Measurements from ENCODE around the gene NHSL1. TPM values are rescaled to one million over a fixed set of nuclear protein-coding genes. Genes with fewer than 3 reads are reported as not detected.
A peak's percentile ranks its signal among the peaks of the same experiment; 100 is the strongest.

Gene NHSL1
- total and polyA plus RNA-seq, 11 donors = 13.9 to 103 (median 46.1) TPM

DNA sequence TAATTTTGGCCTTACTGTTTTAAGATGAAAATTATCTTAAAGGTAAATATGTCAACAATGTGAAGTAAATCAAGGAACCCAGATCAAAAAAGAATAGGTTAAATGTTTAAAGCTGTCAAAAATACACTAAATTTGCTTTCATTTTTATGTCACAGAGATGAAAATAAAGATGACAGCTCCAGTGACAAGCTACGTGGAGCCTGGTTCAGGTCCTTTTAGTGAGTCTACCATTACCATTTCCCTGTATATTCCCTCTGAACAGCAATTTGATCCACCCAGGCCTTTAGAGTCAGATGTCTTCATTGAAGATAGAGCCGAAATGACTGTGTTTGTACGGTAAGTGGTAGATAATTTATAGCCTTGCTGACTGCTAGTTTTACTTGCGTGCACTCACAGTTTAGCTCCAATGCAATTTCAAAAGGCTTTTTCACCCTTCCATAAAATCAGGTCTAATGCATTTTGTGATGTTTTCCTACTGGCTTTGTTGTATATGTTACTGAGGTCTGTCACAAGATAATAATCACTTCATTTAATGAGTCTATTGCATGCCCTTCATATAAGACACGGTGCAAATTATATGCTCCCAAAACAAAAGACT lies 93.4 kb downstream of the NHSL1 start:
- no peak for ATAC-seq
- no peak for TF ChIP-seq POLR2A (IDR thresholded peaks at IDR 0.05)
- TF ChIP-seq, protein P1, sequence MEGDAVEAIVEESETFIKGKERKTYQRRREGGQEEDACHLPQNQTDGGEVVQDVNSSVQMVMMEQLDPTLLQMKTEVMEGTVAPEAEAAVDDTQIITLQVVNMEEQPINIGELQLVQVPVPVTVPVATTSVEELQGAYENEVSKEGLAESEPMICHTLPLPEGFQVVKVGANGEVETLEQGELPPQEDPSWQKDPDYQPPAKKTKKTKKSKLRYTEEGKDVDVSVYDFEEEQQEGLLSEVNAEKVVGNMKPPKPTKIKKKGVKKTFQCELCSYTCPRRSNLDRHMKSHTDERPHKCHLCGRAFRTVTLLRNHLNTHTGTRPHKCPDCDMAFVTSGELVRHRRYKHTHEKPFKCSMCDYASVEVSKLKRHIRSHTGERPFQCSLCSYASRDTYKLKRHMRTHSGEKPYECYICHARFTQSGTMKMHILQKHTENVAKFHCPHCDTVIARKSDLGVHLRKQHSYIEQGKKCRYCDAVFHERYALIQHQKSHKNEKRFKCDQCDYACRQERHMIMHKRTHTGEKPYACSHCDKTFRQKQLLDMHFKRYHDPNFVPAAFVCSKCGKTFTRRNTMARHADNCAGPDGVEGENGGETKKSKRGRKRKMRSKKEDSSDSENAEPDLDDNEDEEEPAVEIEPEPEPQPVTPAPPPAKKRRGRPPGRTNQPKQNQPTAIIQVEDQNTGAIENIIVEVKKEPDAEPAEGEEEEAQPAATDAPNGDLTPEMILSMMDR (IDR thresholded peaks at IDR 0.05) = no peak
- peaks cover 0 to 57% (median 50%) of the 10 kb centered on the region in 9 donors for H3K36me3 ChIP-seq
- WGBS, 4 donors = 85 to 92% (median 86%) methylated on average over 5 of the region's 5 CpGs
- intact Hi-C loops (cut with DNase I) = loop anchor here in 7 of 10 donors (2.0 to 10.0 kb wide), 4 partner anchors 99 to 291 kb away; no protein-coding TSS in a partner anchor
- no peak overlapping the region for H3K4me3 ChIP-seq
- DNase-seq = no peak
- H3K9me3 ChIP-seq = no peaks in the 10 kb centered on the region
- H3K27ac ChIP-seq = peak overlapping the region in 4 of 12 donors; percentile 85 to 98 (median 97)
- H3K4me1 ChIP-seq = peaks cover 0 to 35% (median 11%) of the 10 kb centered on the region in 12 donors
- no peaks in the 10 kb centered on the region for H3K27me3 ChIP-seq

DNA sequence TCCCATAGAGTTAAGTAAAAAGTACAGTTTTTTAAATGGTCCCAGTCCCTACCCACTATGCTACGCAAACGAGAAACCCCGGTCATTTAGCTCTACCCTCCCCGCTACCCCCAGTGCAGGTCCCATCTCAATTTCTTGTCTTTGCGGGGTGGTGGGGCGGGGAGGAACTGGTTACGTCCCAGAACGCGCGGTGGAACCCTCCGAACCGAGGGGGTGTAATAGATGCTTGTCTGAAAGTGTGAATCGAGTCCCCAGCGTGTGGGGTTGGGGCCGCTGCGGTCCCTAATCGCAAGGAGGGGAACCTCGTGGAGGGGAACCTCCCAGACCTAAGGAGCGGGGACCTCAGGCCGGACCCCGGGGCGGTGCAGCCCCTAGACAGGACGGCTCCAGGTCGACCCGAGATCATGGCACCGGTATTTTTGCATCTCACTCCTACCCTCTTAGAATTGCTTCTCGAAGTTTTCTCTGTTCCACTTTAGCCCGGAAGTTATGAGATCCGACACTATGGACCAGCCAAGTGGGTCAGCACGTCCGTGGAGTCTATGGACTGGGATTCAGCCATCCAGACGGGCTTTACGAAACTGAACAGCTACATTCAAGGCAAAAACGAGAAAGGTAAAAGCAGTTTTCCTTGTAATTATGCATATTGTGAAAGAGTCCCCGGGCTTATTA lies 94.5 kb downstream of the NHSL1 start:
- intact Hi-C loops (cut with DNase I) = loop anchor here in 9 of 10 donors (1.0 to 10.0 kb wide), 10 partner anchors 98 to 298 kb away; partner anchors contain the start of gene PERP (in 1 of the 9)
- no peak for TF ChIP-seq POLR2A (IDR thresholded peaks at IDR 0.05)
- TF ChIP-seq, protein P1 (IDR thresholded peaks at IDR 0.05) = no peak
- Histone ChIP-seq H3K4me3 (peak overlapping the region; percentile 71 to 92 (median 83)), H3K36me3 (peaks cover 0 to 46% (median 40%) of the 10 kb centered on the region in 9 donors), H3K4me1 (peaks cover 0 to 27% (median 14%) of the 10 kb centered on the region in 12 donors), H3K27ac (peak overlapping the region; percentile 78 to 98 (median 96)), H3K9me3 (no peaks in the 10 kb centered on the region), H3K27me3 (no peaks in the 10 kb centered on the region)
- DNase-seq = peak in 3 of 5 donors; percentile 22 to 33 (median 30)
- 5 to 6% (median 5%) methylated on average over 35 of the region's 35 CpGs for WGBS, 4 donors
- peak in 3 of 4 donors; percentile 0 to 23 (median 15) for ATAC-seq

DNA sequence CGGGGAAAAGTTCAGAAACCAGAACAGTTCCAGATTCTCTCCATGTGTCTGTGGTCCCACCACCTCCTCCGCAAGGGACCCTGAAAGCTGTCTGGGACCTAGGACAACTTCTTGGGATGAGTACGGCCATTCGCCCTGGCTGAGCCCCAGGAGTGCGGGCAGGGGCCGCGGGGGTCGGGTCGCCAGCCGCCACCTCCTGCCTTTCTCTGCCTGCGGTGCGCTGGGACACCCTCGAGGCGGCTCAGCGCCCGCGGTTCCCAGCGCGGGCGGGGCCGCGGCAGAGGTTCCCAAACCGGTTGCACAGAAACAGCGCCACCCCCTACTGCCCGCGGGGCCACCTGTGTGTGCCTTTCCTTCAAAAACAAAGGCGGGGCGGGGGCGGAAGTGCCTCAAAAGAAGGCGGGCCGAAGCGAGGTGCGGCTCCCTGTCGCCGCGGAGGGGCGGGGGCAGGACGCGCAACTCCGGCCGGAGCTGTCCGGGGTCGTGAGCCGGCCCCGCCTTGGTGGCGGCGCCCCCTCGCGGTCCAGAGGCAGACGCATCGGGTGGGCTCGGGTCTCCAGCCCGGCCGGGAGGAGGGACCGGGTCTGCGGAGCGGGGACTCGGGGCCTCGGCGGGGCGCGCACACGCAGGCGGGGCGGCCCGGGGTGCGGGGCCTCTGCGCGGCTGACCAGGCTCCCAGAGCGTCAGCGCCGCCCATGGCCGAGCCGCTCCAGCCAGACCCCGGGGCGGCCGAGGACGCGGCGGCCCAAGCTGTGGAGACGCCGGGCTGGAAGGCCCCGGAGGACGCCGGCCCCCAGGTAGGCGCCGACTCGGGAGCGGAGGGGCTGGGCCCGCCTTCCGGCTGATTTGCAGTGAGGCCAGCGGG lies 95.3 kb downstream of the NHSL1 start, which contains the start of gene HEBP2:
HEBP2 (plus strand) TSS at position 423 of the 865 bp plus-strand sequence; CDS start at position 696, 273 bp downstream.
- DNase-seq (peak; percentile 95 to 97 (median 97)), ATAC-seq (peak; percentile 94 to 96 (median 95))
- 0 to 1% (median 0%) methylated on average over 22 to 92 of the region's 92 CpGs for WGBS, 4 donors
- H3K27ac ChIP-seq = peak within 1 kb of the TSS; percentile 78 to 98 (median 96)
- H3K4me3 ChIP-seq = peak within 1 kb of the TSS; percentile 71 to 92 (median 83)
- peaks cover 0 to 38% (median 33%) of the 10 kb centered on the region in 9 donors for H3K36me3 ChIP-seq
- intact Hi-C loops (cut with DNase I) = loop anchor here in 9 of 10 donors (1.0 to 10.0 kb wide), 10 partner anchors 97 to 297 kb away; partner anchors contain the start of gene PERP (in 1 of the 9)
- H3K27me3 ChIP-seq = no peaks in the 10 kb centered on the region
- H3K9me3 ChIP-seq = no peaks in the 10 kb centered on the region
- peaks cover 0 to 27% (median 14%) of the 10 kb centered on the region in 12 donors for H3K4me1 ChIP-seq
- TF ChIP-seq, protein P1 (IDR thresholded peaks at IDR 0.05) = peak; percentile 47 to 85 (median 75)
- peak; percentile 12 to 84 for TF ChIP-seq POLR2A (IDR thresholded peaks at IDR 0.05)
